ENCODE data around the gene LCNL1. TPM values are rescaled to one million over a fixed set of nuclear protein-coding genes. Genes with fewer than 3 reads are reported as not detected.

The LCNL1 gene
- total RNA-seq, 1 donor: 0.10 TPM

DNA sequence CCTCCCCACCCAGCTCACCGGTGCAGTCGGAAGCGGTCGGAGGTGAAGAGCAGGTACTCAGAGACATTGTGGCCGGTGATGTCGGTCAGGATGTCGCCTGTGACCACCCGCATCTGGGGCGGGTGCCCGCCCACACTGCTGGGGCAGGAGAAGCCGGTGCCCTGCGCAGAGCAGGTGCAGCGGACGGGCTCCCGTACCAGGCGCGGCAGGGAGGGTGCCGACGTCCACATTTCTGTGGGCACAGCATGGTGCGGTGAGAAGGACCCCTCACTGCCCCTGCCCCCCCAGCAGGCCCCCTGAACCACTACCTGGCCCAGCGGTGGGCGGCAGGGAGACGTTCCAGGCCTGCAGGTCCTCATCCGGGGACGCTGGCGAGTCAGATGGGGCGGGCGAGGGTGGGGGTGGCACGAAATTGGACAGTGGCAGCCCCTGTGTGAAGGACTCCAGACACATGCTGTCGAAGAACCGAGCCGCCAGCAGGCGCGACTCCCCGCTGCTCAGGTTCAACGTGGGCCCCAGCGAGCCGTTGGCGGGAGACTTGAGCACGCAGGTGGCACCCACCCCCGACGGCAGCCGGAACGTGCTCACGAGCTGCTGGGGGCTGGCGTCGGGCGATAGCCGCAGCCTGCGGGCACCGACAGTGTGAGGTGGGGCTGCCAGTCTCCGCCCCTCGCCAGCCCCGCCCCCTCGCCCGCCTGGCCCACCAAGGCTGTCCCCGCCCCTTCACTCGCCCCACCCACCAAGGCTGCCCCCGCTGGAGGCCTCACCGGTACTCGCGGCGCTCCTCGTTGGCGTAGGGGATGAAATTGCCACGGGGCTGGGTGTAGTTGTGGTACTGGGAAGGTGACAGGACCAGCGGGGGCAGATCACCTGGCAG, 30.1 kb downstream of the LCNL1 start:
- Histone ChIP-seq H3K4me3 (ENCODE audit: low read length) (no peak overlapping the region), H3K4me1 (ENCODE audit: insufficient read depth, low read length) (no peaks in the 10 kb centered on the region), H3K27me3 (ENCODE audit: insufficient read depth, low read length) (no peaks in the 10 kb centered on the region)

DNA sequence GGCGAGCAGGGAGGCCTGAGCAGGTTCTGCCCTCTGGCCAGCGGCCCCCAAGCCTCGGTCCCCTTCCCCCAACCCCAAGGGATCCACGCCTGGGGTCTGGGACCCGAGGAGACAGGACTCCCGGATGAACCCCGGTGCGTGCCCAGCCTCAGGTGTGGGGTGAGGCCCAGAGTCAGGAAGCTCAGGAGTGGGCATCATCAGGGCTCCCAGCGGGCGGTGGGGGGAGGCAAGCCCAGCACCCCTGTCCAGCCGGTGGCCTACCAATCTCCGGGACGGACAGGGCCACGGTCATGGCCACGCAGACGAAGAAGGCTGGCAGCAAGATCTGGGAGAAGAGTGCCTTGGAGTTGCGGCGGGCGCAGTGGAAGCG, 30.8 kb downstream of the LCNL1 start:
- H3K27me3 ChIP-seq (ENCODE audit: insufficient read depth, low read length): no peaks in the 10 kb centered on the region
- H3K4me3 ChIP-seq (ENCODE audit: low read length): no peak overlapping the region
- H3K9me3 ChIP-seq (ENCODE audit: low read depth, low read length): no peaks in the 10 kb centered on the region
- H3K4me1 ChIP-seq (ENCODE audit: insufficient read depth, low read length): no peaks in the 10 kb centered on the region

More for the DNA sequence above, 30.1 kb downstream of the LCNL1 start:
- H3K9me3 ChIP-seq (ENCODE audit: low read depth, low read length): no peaks in the 10 kb centered on the region

DNA sequence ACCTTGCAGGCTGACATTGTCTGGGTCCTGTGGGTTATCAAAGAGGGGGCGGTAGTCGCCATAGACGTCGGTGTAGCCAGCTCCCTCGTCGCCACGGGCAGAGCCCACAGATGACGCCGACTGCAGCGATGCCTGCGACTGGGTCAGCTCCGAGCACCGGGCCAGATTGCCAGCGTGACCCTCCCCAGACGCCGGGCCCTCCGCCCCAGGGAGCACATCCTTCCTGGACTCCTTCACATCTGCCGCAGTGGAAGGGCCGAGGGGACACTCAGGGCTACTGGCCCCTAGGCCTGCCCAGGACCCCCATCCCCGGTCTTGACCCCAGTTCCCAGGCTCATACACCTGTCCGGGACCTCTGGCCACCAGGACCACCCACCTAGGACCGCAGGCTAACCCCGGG, 31.4 kb downstream of the LCNL1 start:
- Histone ChIP-seq H3K27me3 (ENCODE audit: insufficient read depth, low read length) (no peaks in the 10 kb centered on the region), H3K4me1 (ENCODE audit: insufficient read depth, low read length) (no peaks in the 10 kb centered on the region), H3K9me3 (ENCODE audit: low read depth, low read length) (no peaks in the 10 kb centered on the region), H3K4me3 (ENCODE audit: low read length) (no peak overlapping the region)

- no peaks in the 10 kb centered on the region for H3K9me3 ChIP-seq (ENCODE audit: low read depth, low read length)
Observed at GRCh38 chr9:137014776-137015539, 32.2 kb downstream of the LCNL1 start.

DNA sequence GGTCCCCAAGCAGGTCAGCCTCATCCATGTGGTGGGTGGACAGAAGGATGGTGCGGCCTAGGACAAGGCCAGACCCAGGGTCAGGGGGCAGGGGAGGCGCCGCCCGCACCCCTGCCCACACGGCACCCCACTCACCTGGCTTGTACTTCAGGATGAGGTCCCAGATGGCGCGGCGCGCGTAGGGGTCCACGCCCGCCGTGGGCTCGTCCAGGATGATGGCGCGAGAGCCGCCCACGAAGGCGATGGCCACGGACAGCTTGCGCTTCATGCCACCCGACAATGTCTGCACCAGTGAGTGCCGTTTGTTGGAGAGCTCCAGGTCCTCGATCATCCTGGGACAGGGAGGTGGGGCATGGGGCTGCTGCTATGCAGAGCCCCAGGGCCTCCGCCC, 32.7 kb downstream of the LCNL1 start:
- no peaks in the 10 kb centered on the region for H3K27me3 ChIP-seq (ENCODE audit: insufficient read depth, low read length)
- H3K4me1 ChIP-seq (ENCODE audit: insufficient read depth, low read length): no peaks in the 10 kb centered on the region
- no peaks in the 10 kb centered on the region for H3K9me3 ChIP-seq (ENCODE audit: low read depth, low read length)
- no peak overlapping the region for H3K4me3 ChIP-seq (ENCODE audit: low read length)

More at GRCh38 chr9:137014776-137015539, 32.2 kb downstream of the LCNL1 start:
- no peaks in the 10 kb centered on the region for H3K27me3 ChIP-seq (ENCODE audit: insufficient read depth, low read length)
- no peak overlapping the region for H3K4me3 ChIP-seq (ENCODE audit: low read length)
- no peaks in the 10 kb centered on the region for H3K4me1 ChIP-seq (ENCODE audit: insufficient read depth, low read length)

GRCh38 chr9:137015976-137016375, 33.2 kb downstream of the LCNL1 start:
- Histone ChIP-seq H3K27me3 (ENCODE audit: insufficient read depth, low read length) (no peaks in the 10 kb centered on the region), H3K4me3 (ENCODE audit: low read length) (no peak overlapping the region), H3K4me1 (ENCODE audit: insufficient read depth, low read length) (no peaks in the 10 kb centered on the region), H3K9me3 (ENCODE audit: low read depth, low read length) (no peaks in the 10 kb centered on the region)

GRCh38 chr9:137016436-137016835, 33.6 kb downstream of the LCNL1 start:
- Histone ChIP-seq H3K4me1 (ENCODE audit: insufficient read depth, low read length) (no peaks in the 10 kb centered on the region), H3K27me3 (ENCODE audit: insufficient read depth, low read length) (no peaks in the 10 kb centered on the region)

DNA sequence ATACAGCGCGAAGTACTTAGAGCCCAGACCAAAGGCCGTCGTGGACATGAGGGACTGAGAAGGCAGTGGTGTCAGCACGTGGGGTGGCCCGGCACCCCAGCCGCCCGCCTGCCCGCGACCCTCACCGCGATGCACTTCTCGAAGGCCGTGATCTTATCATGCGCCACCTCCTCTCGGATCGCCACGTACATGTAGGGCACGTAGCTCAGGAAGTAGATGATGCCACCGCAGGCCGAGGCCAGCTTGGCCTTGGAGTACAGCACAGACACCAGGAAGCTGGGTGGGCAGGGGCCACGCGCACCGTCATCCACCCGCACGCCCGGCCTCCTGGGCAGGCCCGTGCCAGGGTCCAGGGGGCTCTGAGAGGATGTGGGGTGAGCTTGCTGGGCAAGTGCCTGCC, 34.3 kb downstream of the LCNL1 start:
- Histone ChIP-seq H3K27me3 (ENCODE audit: insufficient read depth, low read length) (no peaks in the 10 kb centered on the region), H3K9me3 (ENCODE audit: low read depth, low read length) (no peaks in the 10 kb centered on the region), H3K4me3 (ENCODE audit: low read length) (no peak overlapping the region), H3K4me1 (ENCODE audit: insufficient read depth, low read length) (no peaks in the 10 kb centered on the region)

More at GRCh38 chr9:137016436-137016835, 33.6 kb downstream of the LCNL1 start:
- H3K9me3 ChIP-seq (ENCODE audit: low read depth, low read length): no peaks in the 10 kb centered on the region
- H3K4me3 ChIP-seq (ENCODE audit: low read length): no peak overlapping the region

DNA sequence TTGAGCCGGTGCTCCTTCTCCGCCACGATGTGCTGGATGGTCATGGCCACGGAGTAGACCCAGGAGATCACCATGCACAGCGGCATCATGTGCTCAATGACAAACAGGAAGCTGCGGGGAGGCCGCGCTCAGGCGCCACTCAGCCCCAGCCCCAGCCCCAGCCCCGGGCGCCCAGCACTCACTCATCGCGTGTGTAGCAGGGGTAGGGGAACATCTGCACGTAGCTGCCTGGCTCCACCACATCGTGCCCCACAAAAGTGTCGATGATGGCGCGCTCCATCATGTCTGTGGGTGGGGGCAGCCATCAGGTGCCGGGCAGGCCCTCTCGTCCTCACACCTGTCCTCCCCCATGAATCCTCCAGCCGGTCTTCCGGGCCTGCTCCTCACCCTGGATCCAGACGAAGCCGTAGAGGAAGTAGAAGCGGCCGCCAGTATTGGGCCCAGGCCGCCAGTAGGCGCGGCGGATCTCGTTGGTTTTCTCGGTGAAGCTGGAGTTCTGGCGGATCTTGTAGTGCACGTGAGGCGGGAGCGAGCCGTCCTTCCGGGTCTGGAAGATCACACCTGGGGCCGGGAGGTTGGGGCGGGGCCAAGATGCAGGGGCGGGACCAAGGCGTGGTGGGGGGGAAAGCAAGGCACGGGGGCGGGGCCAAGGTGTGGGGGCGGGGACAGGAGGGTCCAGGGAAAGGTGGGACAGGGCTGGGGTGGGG, 35.2 kb downstream of the LCNL1 start:
- Histone ChIP-seq H3K4me1 (ENCODE audit: insufficient read depth, low read length) (no peaks in the 10 kb centered on the region), H3K9me3 (ENCODE audit: low read depth, low read length) (no peaks in the 10 kb centered on the region), H3K4me3 (ENCODE audit: low read length) (no peak overlapping the region), H3K27me3 (ENCODE audit: insufficient read depth, low read length) (no peaks in the 10 kb centered on the region)

DNA sequence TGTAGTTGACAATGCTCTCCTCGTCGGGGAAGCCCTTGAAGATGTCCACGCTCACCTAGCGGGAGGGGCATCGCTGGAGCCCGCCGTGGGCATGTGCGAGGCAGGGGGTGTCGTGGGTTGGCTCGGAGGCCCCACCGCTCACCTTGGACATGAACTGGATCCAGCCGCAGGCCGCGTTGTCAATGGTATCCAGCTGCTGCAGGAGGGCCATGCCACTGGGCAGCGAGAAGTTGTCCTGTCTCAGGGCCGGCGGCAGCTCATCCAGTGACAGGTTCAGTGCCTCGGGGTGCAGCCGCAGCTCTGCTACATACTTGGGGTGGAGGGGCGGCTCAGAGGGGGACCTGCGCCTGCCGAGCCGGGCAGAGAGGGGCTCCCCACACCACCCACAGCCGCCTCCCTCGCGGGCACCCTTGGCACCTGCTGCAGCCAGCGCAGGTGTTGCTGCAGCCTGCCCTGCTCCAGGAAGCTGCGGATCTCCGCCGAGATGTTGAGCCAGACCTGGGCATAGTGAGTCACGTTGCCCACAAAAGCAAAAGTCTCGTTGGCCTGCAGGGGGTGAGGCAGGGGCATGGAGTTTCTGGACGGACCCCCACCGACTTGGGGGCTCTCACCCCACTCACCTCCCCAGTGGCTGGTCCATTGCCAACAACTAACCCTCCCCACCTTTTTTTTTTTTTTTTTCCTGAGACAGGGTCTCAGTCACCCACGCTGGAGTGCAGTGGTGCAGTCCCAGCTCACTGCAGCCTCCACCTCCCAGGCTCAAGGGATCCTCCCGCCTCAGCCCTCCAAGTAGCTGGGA, 36.2 kb downstream of the LCNL1 start:
- no peaks in the 10 kb centered on the region for H3K4me1 ChIP-seq (ENCODE audit: insufficient read depth, low read length)
- H3K4me3 ChIP-seq (ENCODE audit: low read length): no peak overlapping the region
- H3K27me3 ChIP-seq (ENCODE audit: insufficient read depth, low read length): no peaks in the 10 kb centered on the region

DNA sequence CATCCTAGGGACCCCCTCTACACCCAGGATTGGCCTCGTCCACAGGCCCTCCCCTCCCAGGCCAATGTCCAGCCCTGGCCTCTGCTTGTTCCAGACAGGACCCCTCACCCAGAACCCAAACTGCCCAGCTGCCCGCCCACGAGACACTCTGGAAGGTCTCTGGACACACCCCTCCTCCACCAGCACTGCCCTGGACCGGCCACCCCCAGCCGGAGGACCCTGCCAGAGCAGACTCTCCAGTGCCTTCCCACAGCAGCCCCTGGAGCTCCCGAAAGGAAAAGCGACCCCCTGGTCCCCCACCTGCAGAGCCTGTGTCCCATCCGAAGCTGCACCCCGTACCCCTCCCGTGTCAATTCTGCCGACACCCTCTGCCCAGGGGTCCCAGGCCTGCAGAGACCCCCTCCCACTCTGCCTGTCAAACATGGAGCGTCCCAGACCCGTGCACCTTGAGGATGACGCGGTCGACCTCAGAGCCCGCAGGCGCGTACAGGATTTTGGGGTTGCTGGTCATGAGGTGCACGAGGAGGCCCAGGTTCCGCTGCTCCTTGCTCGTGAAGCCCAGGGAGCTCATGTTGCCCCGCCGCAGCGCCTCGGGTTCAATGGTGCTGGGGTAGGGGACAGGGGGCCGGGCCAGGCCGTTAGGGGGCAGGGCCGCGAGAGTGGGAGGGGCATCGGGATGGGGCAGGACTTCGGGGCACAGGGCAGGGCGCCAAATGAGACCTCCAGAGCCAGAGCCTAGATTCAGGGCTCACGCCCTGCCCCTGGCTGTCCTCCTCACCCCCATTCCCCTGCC, 37.3 kb downstream of the LCNL1 start:
- H3K4me3 ChIP-seq (ENCODE audit: low read length): no peak overlapping the region
- H3K27me3 ChIP-seq (ENCODE audit: insufficient read depth, low read length): no peaks in the 10 kb centered on the region
- H3K9me3 ChIP-seq (ENCODE audit: low read depth, low read length): no peaks in the 10 kb centered on the region
- H3K4me1 ChIP-seq (ENCODE audit: insufficient read depth, low read length): no peaks in the 10 kb centered on the region

More for the DNA sequence above, 36.2 kb downstream of the LCNL1 start:
- no peaks in the 10 kb centered on the region for H3K9me3 ChIP-seq (ENCODE audit: low read depth, low read length)

GRCh38 chr9:137020771-137021567, 38.2 kb downstream of the LCNL1 start:
- H3K4me1 ChIP-seq (ENCODE audit: insufficient read depth, low read length): no peaks in the 10 kb centered on the region
- no peaks in the 10 kb centered on the region for H3K9me3 ChIP-seq (ENCODE audit: low read depth, low read length)
- H3K4me3 ChIP-seq (ENCODE audit: low read length): no peak overlapping the region
- no peaks in the 10 kb centered on the region for H3K27me3 ChIP-seq (ENCODE audit: insufficient read depth, low read length)

GRCh38 chr9:137021568-137021978, 38.8 kb downstream of the LCNL1 start:
- H3K27me3 ChIP-seq (ENCODE audit: insufficient read depth, low read length): no peaks in the 10 kb centered on the region
- H3K4me3 ChIP-seq (ENCODE audit: low read length): no peak overlapping the region
- peaks cover under 1% of the 10 kb centered on the region for H3K4me1 ChIP-seq (ENCODE audit: insufficient read depth, low read length)
- H3K9me3 ChIP-seq (ENCODE audit: low read depth, low read length): no peaks in the 10 kb centered on the region
